H9 (cell line): ENCODE results near the gene ABCA1. TPM values are rescaled to one million over a fixed set of nuclear protein-coding genes. Genes with fewer than 3 reads are reported as not detected.

Source experiments
- DNase-seq: peaks from one replicate; pipeline ENCODE4 v3.0.0-alpha.2; 2017
- H2AFZ ChIP-seq: one replicate; pipeline ENCODE4 v1.6.1; 2013; ENCODE audit warnings: mild to moderate bottlenecking, low read length, control low read depth, moderate library complexity
- H2AK5ac ChIP-seq: 2 replicates; pipeline ENCODE4 v1.6.1; 2013; ENCODE audit warnings: low read length, control low read depth, mixed read lengths; ENCODE audit not compliant: insufficient read length
- H2BK120ac ChIP-seq: one replicate; pipeline ENCODE4 v1.6.1; 2013; ENCODE audit warnings: low read depth, mild to moderate bottlenecking, low read length, control low read depth, inconsistent platforms; ENCODE audit not compliant: poor library complexity, severe bottlenecking
- H2BK12ac ChIP-seq: 2 replicates; pipeline ENCODE4 v1.6.1; 2013; ENCODE audit warnings: low read length, control low read depth, mixed read lengths, low read depth; ENCODE audit not compliant: insufficient read length
- H2BK15ac ChIP-seq: 2 replicates; pipeline ENCODE4 v1.6.1; 2013; ENCODE audit warnings: low read depth, low read length, control low read depth
- H2BK20ac ChIP-seq: one replicate; pipeline ENCODE4 v1.6.1; 2013; ENCODE audit warnings: low read depth, mild to moderate bottlenecking, low read length, control low read depth, inconsistent platforms; ENCODE audit not compliant: poor library complexity, severe bottlenecking
- H2BK5ac ChIP-seq: 2 replicates; pipeline ENCODE4 v1.6.1; 2013; ENCODE audit warnings: low read length, control low read depth, mixed read lengths; ENCODE audit not compliant: insufficient read length
- H3K14ac ChIP-seq: 2 replicates; pipeline ENCODE4 v1.6.1; 2013; ENCODE audit warnings: low read length, control low read depth; ENCODE audit not compliant: insufficient read depth
- H3K18ac ChIP-seq: 2 replicates; pipeline ENCODE4 v1.6.1; 2013; ENCODE audit warnings: low read depth, mild to moderate bottlenecking, mixed read lengths, low read length, control low read depth; ENCODE audit not compliant: insufficient read length
- H3K23ac ChIP-seq: 2 replicates; pipeline ENCODE4 v1.6.1; 2013; ENCODE audit warnings: low read length, control low read depth, mixed read lengths, low read depth; ENCODE audit not compliant: insufficient read length
- H3K23me2 ChIP-seq: 2 replicates; pipeline ENCODE4 v1.6.1; 2013; ENCODE audit warnings: low read depth, mild to moderate bottlenecking, mixed read lengths, low read length, control low read depth; ENCODE audit not compliant: insufficient read length, poor library complexity, severe bottlenecking
- H3K27ac ChIP-seq: 2 replicates; pipeline ENCODE4 v1.5.1; 2013; ENCODE audit warnings: low read length, control low read depth, mixed read lengths, low read depth; ENCODE audit not compliant: insufficient read length
- H3K27me3 ChIP-seq: 2 replicates; pipeline ENCODE4 v1.6.1; 2013; ENCODE audit warnings: low read length, control low read depth, inconsistent platforms; ENCODE audit not compliant: insufficient read depth
- H3K4ac ChIP-seq: 2 replicates; pipeline ENCODE4 v1.6.1; 2013; ENCODE audit warnings: low read depth, mild to moderate bottlenecking, control low read depth, inconsistent platforms, low read length, moderate library complexity
- H3K4me1 ChIP-seq: 2 replicates; pipeline ENCODE4 v1.6.1; 2013; ENCODE audit warnings: low read length, control low read depth, inconsistent platforms; ENCODE audit not compliant: insufficient read depth
- H3K4me2 ChIP-seq: 2 replicates; pipeline ENCODE4 v1.6.1; 2013; ENCODE audit warnings: low read length, control low read depth, mixed read lengths; ENCODE audit not compliant: insufficient read length, insufficient read depth
- H3K56ac ChIP-seq: 2 replicates; pipeline ENCODE4 v1.6.1; 2013; ENCODE audit warnings: low read depth, mild to moderate bottlenecking, mixed read lengths, low read length, control low read depth; ENCODE audit not compliant: insufficient read length
- H3K79me1 ChIP-seq: 2 replicates; pipeline ENCODE4 v1.6.1; 2013; ENCODE audit warnings: low read depth, mild to moderate bottlenecking, moderate library complexity, low read length, control low read depth, inconsistent platforms; ENCODE audit not compliant: insufficient read depth, poor library complexity, severe bottlenecking
- H3K79me2 ChIP-seq: 2 replicates; pipeline ENCODE4 v1.6.1; 2013; ENCODE audit warnings: low read length, control low read depth, inconsistent platforms; ENCODE audit not compliant: insufficient read depth
- H3K9ac ChIP-seq: 2 replicates; pipeline ENCODE4 v1.6.1; 2013; ENCODE audit warnings: low read length, control low read depth, mixed read lengths; ENCODE audit not compliant: insufficient read length; ENCODE audit errors: extremely low read depth
- H3K9me3 ChIP-seq: one replicate; pipeline ENCODE4 v1.6.1; 2013; ENCODE audit warnings: low read depth, low read length, inconsistent platforms; ENCODE audit not compliant: control insufficient read depth
- H3T11ph ChIP-seq: one replicate; pipeline ENCODE4 v1.6.1; 2013; ENCODE audit warnings: mild to moderate bottlenecking, low read length, control low read depth, inconsistent platforms
- H4K20me1 ChIP-seq: one replicate; pipeline ENCODE4 v1.6.1; 2013; ENCODE audit not compliant: control insufficient read depth, insufficient read length, insufficient read depth
- H4K5ac ChIP-seq: 2 replicates; pipeline ENCODE4 v1.6.1; 2013; ENCODE audit warnings: low read depth, mild to moderate bottlenecking, mixed read lengths, low read length, control low read depth; ENCODE audit not compliant: insufficient read length
- H4K8ac ChIP-seq: replicated peaks from 2 replicates; pipeline ENCODE4 v1.6.1; 2013; ENCODE audit warnings: low read length, control low read depth, mixed read lengths, low read depth; ENCODE audit not compliant: insufficient read length
- H4K91ac ChIP-seq: 2 replicates; pipeline ENCODE4 v1.6.1; 2013; ENCODE audit warnings: low read depth, mild to moderate bottlenecking, moderate library complexity, mixed read lengths, low read length, control low read depth; ENCODE audit not compliant: insufficient read length
- H3K27ac Mint-ChIP-seq, 3 experiments: 2 replicates in 2 of 3; 3 replicates in 1 of 3; pipeline ENCODE4 v1.8.0; 2020 to 2021; ENCODE audit warnings: mixed read lengths in 3 of 3, mild to moderate bottlenecking in 1 of 3, moderate library complexity in 1 of 3
- H3K27me3 Mint-ChIP-seq: 2 replicates; pipeline ENCODE4 v1.8.0; 2021; ENCODE audit warnings: low read depth, mild to moderate bottlenecking, moderate library complexity, mixed read lengths
- H3K36me3 Mint-ChIP-seq, 3 experiments: 2 replicates in 2 of 3; 3 replicates in 1 of 3; pipeline ENCODE4 v1.8.0; 2020 to 2021; ENCODE audit warnings: low read depth in 3 of 3, mixed read lengths in 3 of 3; ENCODE audit not compliant: insufficient read depth in 1 of 3
- H3K4me1 Mint-ChIP-seq, 2 experiments: 2 replicates each; pipeline ENCODE4 v1.8.0; 2020; ENCODE audit warnings: mixed read lengths in 2 of 2
- H3K4me3 Mint-ChIP-seq, 2 experiments: 2 replicates in 1 of 2; 3 replicates in 1 of 2; pipeline ENCODE4 v1.8.0; 2020 to 2021; ENCODE audit warnings: mild to moderate bottlenecking in 2 of 2, mixed read lengths in 2 of 2, moderate library complexity in 1 of 2
- H3K9me3 Mint-ChIP-seq, 2 experiments: 2 replicates in 1 of 2; 3 replicates in 1 of 2; pipeline ENCODE4 v1.8.0; 2020; ENCODE audit warnings: mild to moderate bottlenecking in 2 of 2, mixed read lengths in 2 of 2, moderate library complexity in 1 of 2
- CTCF ChIP-seq: fragments of 200-600 bp; sonication (generic); conservative IDR thresholded peaks from 3 replicates; pipeline ENCODE4 v1.8.0; 2021; ENCODE audit warnings: antibody characterized with exemption, mild to moderate bottlenecking
- WGBS: extraction: QIAGEN DNeasy Blood & Tissue Kit; methylation state at CpG from one replicate; pipeline ENCODE4 v1.1.7; 2013; ENCODE audit warnings: missing lambda C conversion rate, low lambda C conversion rate, mixed read lengths; ENCODE audit not compliant: insufficient read length; ENCODE audit errors: extremely low coverage; 5-methylcytosine and 5-hydroxymethylcytosine counted together
- total RNA-seq: library from RNA; stranded (reverse); gene quantifications from 2 replicates; pipeline ENCODE4 v1.2.1, GENCODE V29; 2021

ABCA1 gene
- total RNA-seq, 1 experiment from 2014 or later = 16.6 TPM

GRCh38 chr9:104778802-104779201, 149.2 kb downstream of the ABCA1 start:
- no CpG with 5 or more reads among the region's 4 CpGs for WGBS
- Histone ChIP-seq H3K4ac (no peak overlapping the region), H2BK20ac (no peak overlapping the region), H2BK12ac (no peak overlapping the region), H3K9ac (no peak overlapping the region), H3K18ac (no peak overlapping the region), H3K14ac (no peak overlapping the region), H3K23ac (no peak overlapping the region), H3K56ac (no peak overlapping the region), H2AK5ac (no peak overlapping the region), H2BK15ac (no peak overlapping the region), H3K4me2 (no peak overlapping the region), H2BK120ac (no peak overlapping the region), H3T11ph (no peak overlapping the region), H2BK5ac (no peak overlapping the region), H3K79me1 (no peaks in the 10 kb centered on the region), H3K27ac (no peak overlapping the region), H4K91ac (no peak overlapping the region), H3K9me3 (no peaks in the 10 kb centered on the region), H3K23me2 (no peaks in the 10 kb centered on the region), H2AFZ (no peak overlapping the region), H3K4me1 (no peaks in the 10 kb centered on the region), H3K79me2 (no peaks in the 10 kb centered on the region), H3K27me3 (no peaks in the 10 kb centered on the region), H4K20me1 (no peaks in the 10 kb centered on the region), H4K8ac (no peak overlapping the region), H4K5ac (no peak overlapping the region)
- peaks cover 0 to 7% (median 7%) of the 10 kb centered on the region in 3 experiments; a peak in 3 of 7 replicates for H3K36me3 Mint-ChIP-seq
- no peaks in the 10 kb centered on the region; the same call in 1 of the 2 replicates for H3K27me3 Mint-ChIP-seq
- DNase-seq = no peak
- H3K9me3 Mint-ChIP-seq = no peaks in the 10 kb centered on the region
- no peaks in the 10 kb centered on the region for H3K4me1 Mint-ChIP-seq
- no peak overlapping the region for H3K27ac Mint-ChIP-seq
- no peak overlapping the region for H3K4me3 Mint-ChIP-seq
- no peak for TF ChIP-seq CTCF
